22Rv1 (cell line): Measurements from ENCODE around the gene GMPPA.

ENCODE experiments used
- ZFX ChIP-seq: fragments of 450-650 bp; IDR thresholded peaks from 2 replicates; pipeline ENCODE4 v1.6.1; 2017; ENCODE audit warnings: antibody characterized with exemption, borderline replicate concordance
- TF ChIP-seq, protein P1 (sequence below): fragments of 450-650 bp; IDR thresholded peaks from 2 replicates; pipeline ENCODE4 v1.5.1; 2017; ENCODE audit warnings: mild to moderate bottlenecking

DNA sequence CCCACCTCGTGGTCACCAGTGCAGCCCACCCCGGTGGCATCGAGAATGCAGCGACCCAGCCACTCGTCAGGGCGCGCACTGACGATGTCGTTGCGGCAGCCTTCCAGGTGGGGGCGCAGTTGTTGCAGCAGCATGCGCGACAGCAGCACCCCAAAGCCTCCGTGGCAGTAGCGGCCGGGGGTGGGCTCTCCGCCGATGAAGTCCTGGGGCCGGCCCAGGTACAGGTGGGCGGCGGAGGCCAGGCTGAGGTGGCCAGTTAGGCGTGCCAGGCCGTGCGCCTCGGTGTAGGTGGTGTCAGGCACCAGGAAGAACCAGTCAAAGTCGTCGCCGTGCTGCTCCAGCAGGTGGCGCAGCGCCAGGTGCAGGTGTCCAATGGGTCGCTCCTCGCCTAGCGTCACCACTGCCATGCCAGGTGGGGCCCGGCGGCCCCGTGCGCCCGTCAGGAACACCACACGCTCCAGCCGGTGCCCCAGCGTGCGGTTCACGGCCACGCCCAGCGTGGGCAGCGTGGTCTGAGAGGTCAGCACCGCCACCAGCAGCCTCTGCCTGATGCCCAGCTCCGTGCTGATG, 43.0 kb downstream of the GMPPA start:
- TF ChIP-seq, protein P1, sequence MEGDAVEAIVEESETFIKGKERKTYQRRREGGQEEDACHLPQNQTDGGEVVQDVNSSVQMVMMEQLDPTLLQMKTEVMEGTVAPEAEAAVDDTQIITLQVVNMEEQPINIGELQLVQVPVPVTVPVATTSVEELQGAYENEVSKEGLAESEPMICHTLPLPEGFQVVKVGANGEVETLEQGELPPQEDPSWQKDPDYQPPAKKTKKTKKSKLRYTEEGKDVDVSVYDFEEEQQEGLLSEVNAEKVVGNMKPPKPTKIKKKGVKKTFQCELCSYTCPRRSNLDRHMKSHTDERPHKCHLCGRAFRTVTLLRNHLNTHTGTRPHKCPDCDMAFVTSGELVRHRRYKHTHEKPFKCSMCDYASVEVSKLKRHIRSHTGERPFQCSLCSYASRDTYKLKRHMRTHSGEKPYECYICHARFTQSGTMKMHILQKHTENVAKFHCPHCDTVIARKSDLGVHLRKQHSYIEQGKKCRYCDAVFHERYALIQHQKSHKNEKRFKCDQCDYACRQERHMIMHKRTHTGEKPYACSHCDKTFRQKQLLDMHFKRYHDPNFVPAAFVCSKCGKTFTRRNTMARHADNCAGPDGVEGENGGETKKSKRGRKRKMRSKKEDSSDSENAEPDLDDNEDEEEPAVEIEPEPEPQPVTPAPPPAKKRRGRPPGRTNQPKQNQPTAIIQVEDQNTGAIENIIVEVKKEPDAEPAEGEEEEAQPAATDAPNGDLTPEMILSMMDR = peak; percentile 100
- TF ChIP-seq ZFX = no peak
